Measurements from ENCODE around the gene MAP3K15.

MAP3K15 gene

GRCh38 chrX:19410259-19410658 is 105.0 kb downstream of the MAP3K15 start:
- no peak for DNase-seq

- no peak for DNase-seq
These were observed 111.6 kb downstream of the MAP3K15 start for GRCh38 chrX:19403696-19404095.

- DNase-seq = no peak
These were observed 122.6 kb downstream of the MAP3K15 start for GRCh38 chrX:19392703-19393102.

GRCh38 chrX:19392078-19392477 is 123.2 kb downstream of the MAP3K15 start:
- no peak for DNase-seq

- no peak for DNase-seq
These were observed 126.0 kb downstream of the MAP3K15 start for GRCh38 chrX:19389227-19389845.

GRCh38 chrX:19388741-19389140 is 126.6 kb downstream of the MAP3K15 start:
- DNase-seq = no peak

GRCh38 chrX:19388064-19388679 is 127.1 kb downstream of the MAP3K15 start:
- no peak for DNase-seq

- DNase-seq = no peak
These were observed 128.6 kb downstream of the MAP3K15 start for GRCh38 chrX:19386679-19387078.

GRCh38 chrX:19382555-19383145 is 132.7 kb downstream of the MAP3K15 start:
- peak in 22 of 56 donors; percentile 0 to 49 (median 6) for DNase-seq

GRCh38 chrX:19381326-19381725 is 134.0 kb downstream of the MAP3K15 start:
- DNase-seq = no peak

GRCh38 chrX:19377799-19378198 is 137.5 kb downstream of the MAP3K15 start:
- DNase-seq = no peak

GRCh38 chrX:19375546-19375945 is 139.8 kb downstream of the MAP3K15 start:
- no peak for DNase-seq

GRCh38 chrX:19373351-19373891 is 141.9 kb downstream of the MAP3K15 start:
- no peak for DNase-seq

- peak in 9 of 56 donors; percentile 1 to 37 (median 8) for DNase-seq
These were observed 142.6 kb downstream of the MAP3K15 start for GRCh38 chrX:19372547-19373331.

GRCh38 chrX:19372170-19372546 is 143.2 kb downstream of the MAP3K15 start:
- DNase-seq = peak in 42 of 56 donors; percentile 0 to 70 (median 14)

GRCh38 chrX:19370061-19370460 is 145.2 kb downstream of the MAP3K15 start:
- no peak for DNase-seq

- DNase-seq = no peak
These were observed 146.7 kb downstream of the MAP3K15 start for GRCh38 chrX:19368576-19368975.

- DNase-seq = no peak
These were observed 153.6 kb downstream of the MAP3K15 start for GRCh38 chrX:19361701-19362100.

- DNase-seq = no peak
These were observed 154.4 kb downstream of the MAP3K15 start for GRCh38 chrX:19360903-19361302.

GRCh38 chrX:19358521-19358920 is 156.8 kb downstream of the MAP3K15 start:
- DNase-seq = no peak

GRCh38 chrX:19354625-19355024 is 160.7 kb downstream of the MAP3K15 start:
- no peak for DNase-seq

- no peak for DNase-seq
These were observed 164.3 kb downstream of the MAP3K15 start for GRCh38 chrX:19350941-19351384.
